ENCODE measurements around the gene PRRT4. TPM values are rescaled to one million over a fixed set of nuclear protein-coding genes. Genes with fewer than 3 reads are reported as not detected.

The PRRT4 gene
- total and polyA plus RNA-seq, 2 of the 13 experiments (the other 11 are each of a cell fraction or from before 2014, with no cell fraction given): not detected

- WGBS (ENCODE audit: low lambda C conversion rate): 35% methylated on average over 4 of the region's 4 CpGs
Observed at GRCh38 chr7:128370491-128370890, 9.0 kb upstream of the PRRT4 start.

More at GRCh38 chr7:128370491-128370890, 9.0 kb upstream of the PRRT4 start:
- Histone ChIP-seq H3K4me3 (replicated peaks in 1 of 3; ENCODE audit: insufficient read depth in 1 of 3, low read depth in 2 of 3, low read length in 3 of 3) (no peak overlapping the region), H3K9ac (ENCODE audit: insufficient read depth, low read depth, low read length) (no peak overlapping the region), H3K27ac (ENCODE audit: extremely low read length, insufficient read depth, low read length) (no peak overlapping the region), H3K79me2 (ENCODE audit: insufficient read depth, low read length) (no peaks in the 10 kb centered on the region), H3K36me3 (replicated peaks in 1 of 2; ENCODE audit: control insufficient read depth in 1 of 2, insufficient read depth in 2 of 2, low read length in 2 of 2) (no peaks in the 10 kb centered on the region), H2AFZ (ENCODE audit: low read length) (no peak overlapping the region), H3K9me3 (ENCODE audit: low read length) (no peaks in the 10 kb centered on the region), H3K27me3 (ENCODE audit: control insufficient read depth in 1 of 2, insufficient read depth in 2 of 2, low read length in 2 of 2) (peaks cover 0 to 11% of the 10 kb centered on the region in 2 experiments; a peak in 2 of 5 replicates), H3K4me2 (ENCODE audit: low read depth, low read length) (no peak overlapping the region), H4K20me1 (ENCODE audit: insufficient read depth, low read length) (no peaks in the 10 kb centered on the region), H3K4me1 (ENCODE audit: insufficient read depth, low read length) (no peaks in the 10 kb centered on the region)
- ChIA-PET POLR2A (no interaction called here), CTCF (ENCODE audit: low intra/inter-chr PET ratio, low total read pairs) (no interaction called here)
- no TSS peak for BruUV-seq (replicated peaks)
- in situ Hi-C loops (cut with HindIII; ENCODE audit: extremely low pct_ligation_motif_present, low pct_unique_long_range_greater_than_20kb): no loop called here
- no peak for DNase-seq (ENCODE audit: low spot score)
- TF ChIP-seq DR1 (CRISPR knock-in tag; IDR thresholded peaks at IDR 0.05): no peak
- TF ChIP-seq MLXIP (CRISPR knock-in tag; IDR thresholded peaks at IDR 0.05; ENCODE audit: borderline replicate concordance): no peak
- no peak for TF ChIP-seq ZNF660 (CRISPR knock-in tag; IDR thresholded peaks at IDR 0.05; ENCODE audit: borderline replicate concordance, low read depth)
- no peak for TF ChIP-seq ZNF883 (CRISPR knock-in tag; IDR thresholded peaks at IDR 0.05; ENCODE audit: not compliant biosample characterization)
- no peak for TF ChIP-seq JARID2 (CRISPR knock-in tag; IDR thresholded peaks at IDR 0.05; ENCODE audit: insufficient replicate concordance)
- no peak for TF ChIP-seq ZMAT3 (CRISPR knock-in tag; conservative IDR thresholded peaks at IDR 0.05)
- no peak for TF ChIP-seq NFE2 (CRISPR knock-in tag; IDR thresholded peaks at IDR 0.05)
- TF ChIP-seq TEF (CRISPR knock-in tag; IDR thresholded peaks at IDR 0.05): no peak
- TF ChIP-seq ZMYM2 (CRISPR knock-in tag; IDR thresholded peaks at IDR 0.05): no peak
- no peak for TF ChIP-seq ZNF317 (CRISPR knock-in tag; IDR thresholded peaks at IDR 0.05)
- no peak for TF ChIP-seq KAT8 (CRISPR knock-in tag; IDR thresholded peaks at IDR 0.05)
- no peak for TF ChIP-seq ZHX1 (CRISPR knock-in tag; IDR thresholded peaks at IDR 0.05; ENCODE audit: low read depth)
- TF ChIP-seq HIVEP1 (CRISPR knock-in tag; IDR thresholded peaks at IDR 0.05): no peak
- no peak for TF ChIP-seq ZNF326 (CRISPR knock-in tag; IDR thresholded peaks at IDR 0.05; ENCODE audit: borderline replicate concordance)
- no peak for TF ChIP-seq HDAC1 (CRISPR knock-in tag; IDR thresholded peaks at IDR 0.05)
- TF ChIP-seq BATF2 (CRISPR knock-in tag; IDR thresholded peaks at IDR 0.05): no peak
- no peak for TF ChIP-seq ZFP41 (CRISPR knock-in tag; IDR thresholded peaks at IDR 0.05; ENCODE audit: borderline replicate concordance)
- no peak for TF ChIP-seq THYN1 (CRISPR knock-in tag; IDR thresholded peaks at IDR 0.05; ENCODE audit: borderline replicate concordance, low read depth)
- no peak for FAIRE-seq
- ATAC-seq: no peak
- intact Hi-C loops (cut with micrococcal nuclease; ENCODE audit: unreplicated experiment): no loop called here

Data from HepG2 (cell line).